HG03175 (cell line): ENCODE measurements around the gene HHIPL1.

Experiments used
- ATAC-seq: cut with Tn5 transposase; IDR thresholded peaks from one replicate; pipeline ENCODE4 v1.9.1; 2021; ENCODE audit warnings: mild to moderate bottlenecking, moderate library complexity; ENCODE audit not compliant: unreplicated experiment

HHIPL1 gene

GRCh38 chr14:99644723-99645544 is at the start of gene HHIPL1:
Gene HHIPL1, plus strand, starts transcription at chr14:99645129. Its CDS starts 79 bp downstream, at chr14:99645208.
- ATAC-seq: no peak

- ATAC-seq: no peak
Measured at GRCh38 chr14:99595524-99595923, 49.4 kb upstream of the HHIPL1 start.

DNA sequence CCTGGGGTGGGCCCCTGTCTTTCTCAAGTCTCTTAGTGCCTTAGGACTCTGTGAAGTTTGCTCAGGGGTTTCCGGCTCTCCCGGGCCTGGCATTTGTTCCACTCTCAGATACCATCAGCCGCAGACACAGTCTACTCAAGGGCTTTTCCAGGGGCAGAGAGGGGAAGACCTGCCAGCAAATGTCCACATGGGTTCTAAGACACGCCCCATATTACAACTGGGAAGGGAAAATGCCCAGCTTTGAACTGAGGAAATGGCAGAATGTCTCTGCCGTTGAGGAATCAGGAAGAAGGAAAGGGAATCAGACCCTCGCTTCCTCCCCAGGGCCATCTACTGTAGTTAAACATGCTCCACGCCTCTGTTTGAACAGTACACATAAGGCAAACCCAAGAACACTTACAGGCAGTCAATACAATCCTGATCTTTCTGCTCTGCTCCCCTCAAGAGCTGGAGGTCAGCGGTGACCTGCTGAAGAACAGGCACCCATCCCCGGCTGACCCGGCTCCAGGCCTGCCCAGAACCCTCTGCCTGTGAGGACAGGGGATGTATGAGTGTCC is 48.8 kb upstream of the HHIPL1 start:
- ATAC-seq: no peak

GRCh38 chr14:99596772-99597171 is 48.2 kb upstream of the HHIPL1 start:
- ATAC-seq: no peak

- ATAC-seq: no peak
Measured at GRCh38 chr14:99597911-99598600, 46.9 kb upstream of the HHIPL1 start.

- ATAC-seq: no peak
Measured at GRCh38 chr14:99598774-99599173, 46.2 kb upstream of the HHIPL1 start.

DNA sequence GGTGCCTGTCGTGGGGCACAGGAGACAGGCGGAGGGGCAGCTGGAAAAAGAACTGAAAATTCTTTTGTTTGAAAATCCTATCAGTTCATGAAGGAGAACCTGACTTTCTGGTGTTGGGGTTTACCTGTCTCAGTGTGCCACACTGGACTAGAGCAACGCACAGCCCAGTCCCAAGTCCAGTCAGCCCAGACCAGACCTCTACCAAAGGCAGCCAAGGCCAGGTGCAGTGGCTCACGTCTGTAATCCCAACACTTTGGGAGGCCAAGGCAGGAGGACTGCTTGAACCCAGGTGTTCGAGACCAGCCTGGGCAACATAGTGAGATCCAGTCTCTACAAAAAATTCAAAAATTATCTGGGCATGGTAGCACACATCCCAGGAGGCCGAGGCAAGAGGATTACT is 45.5 kb upstream of the HHIPL1 start:
- no peak for ATAC-seq

DNA sequence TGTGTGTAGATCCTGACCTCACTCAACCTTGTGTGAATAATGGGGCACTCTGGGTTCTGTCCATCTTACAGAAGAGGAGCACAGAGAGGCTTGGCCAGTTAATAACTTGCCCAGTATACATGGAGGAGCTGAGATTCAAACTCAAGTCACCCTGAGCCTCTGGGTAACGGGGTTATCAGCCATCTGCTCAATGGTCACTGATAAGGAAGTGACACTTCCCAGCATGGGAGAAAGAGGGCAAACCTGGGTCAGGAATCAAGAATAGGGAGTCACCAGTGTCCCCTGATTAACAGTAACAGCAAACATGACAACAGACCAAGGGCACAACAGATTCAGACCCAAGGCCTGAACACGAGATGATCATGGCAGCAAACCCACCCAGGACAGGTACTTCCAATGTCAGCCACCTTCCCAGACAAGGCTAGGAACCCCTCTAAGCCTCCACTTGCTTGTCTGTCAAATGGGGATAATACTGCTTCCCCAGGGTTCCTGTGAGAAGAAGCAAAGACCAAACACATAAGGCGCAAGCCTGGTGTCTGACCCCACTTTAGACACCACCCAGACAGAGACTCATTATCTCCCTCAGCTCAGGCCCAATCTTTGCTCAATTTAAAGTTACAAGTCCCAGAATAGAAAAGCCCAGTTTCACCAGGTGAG is 44.6 kb upstream of the HHIPL1 start:
- ATAC-seq: no peak

GRCh38 chr14:99601361-99601831 is 43.5 kb upstream of the HHIPL1 start:
- ATAC-seq: no peak

- no peak for ATAC-seq
Measured at GRCh38 chr14:99602054-99602787, 42.7 kb upstream of the HHIPL1 start.

DNA sequence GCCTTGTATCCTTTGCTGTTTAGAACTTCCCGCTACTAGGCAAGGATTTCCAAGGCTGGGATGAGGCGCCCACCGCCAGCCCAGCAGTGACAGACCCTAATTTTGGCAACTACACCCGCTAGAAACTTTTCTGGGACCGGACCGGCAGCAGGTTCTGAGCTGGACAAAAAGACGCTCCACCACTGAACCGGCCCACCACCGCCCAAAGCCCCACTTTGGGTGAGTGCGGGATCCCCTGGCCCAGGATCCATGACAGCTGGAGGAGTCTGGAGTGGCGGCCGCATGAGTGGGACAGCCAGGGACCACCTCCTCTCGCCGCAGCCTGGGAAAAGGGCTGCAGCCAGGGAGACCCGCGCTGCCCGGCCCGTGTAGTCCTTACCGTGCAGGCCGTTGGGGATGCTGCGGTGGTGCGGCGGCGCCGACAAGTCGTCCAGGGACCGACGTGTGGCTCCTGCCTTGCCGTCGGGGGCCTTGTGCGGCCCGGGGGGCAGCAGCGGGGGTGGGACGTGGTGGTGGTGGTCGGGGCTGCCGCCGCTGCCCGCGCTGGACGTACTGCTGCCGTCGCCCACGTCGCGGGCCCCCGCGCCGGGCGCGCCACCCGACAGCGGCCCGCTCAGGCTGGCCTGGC is 42.0 kb upstream of the HHIPL1 start:
- ATAC-seq: no peak

GRCh38 chr14:99603471-99604277 is 41.3 kb upstream of the HHIPL1 start, which contains the start of gene CCDC85C:
Gene CCDC85C, minus strand, starts transcription at chr14:99604207. Its CDS starts 248 bp downstream, at chr14:99603959.
- ATAC-seq: peak; percentile 6

GRCh38 chr14:99604278-99604765 is 40.6 kb upstream of the HHIPL1 start:
- ATAC-seq: peak; percentile 86

DNA sequence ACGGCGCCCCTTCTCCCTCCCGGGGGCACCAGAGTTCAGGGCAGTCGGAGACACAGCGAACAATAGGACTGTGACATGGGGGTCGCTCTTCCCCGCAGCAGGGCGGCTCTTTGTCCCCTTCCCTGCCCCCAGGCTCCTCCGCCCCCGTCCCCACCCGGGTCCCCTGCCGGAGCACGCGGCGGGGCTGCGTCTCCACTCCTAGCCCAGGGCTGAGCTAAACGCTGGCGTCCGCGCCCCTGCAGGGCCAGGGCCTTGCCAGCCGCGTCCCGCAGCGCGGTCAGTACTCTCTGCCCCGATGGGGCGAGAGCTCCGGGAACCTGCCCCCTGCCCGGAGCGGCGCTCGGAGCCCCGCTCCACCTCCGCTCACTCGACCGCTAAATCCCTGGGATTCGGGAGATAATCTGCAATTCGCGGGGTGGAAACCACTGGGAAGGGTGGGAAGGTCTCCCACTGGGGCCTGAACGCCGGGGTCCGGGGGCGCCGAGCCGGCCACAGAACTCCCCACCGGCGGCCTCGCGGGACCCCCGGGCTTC is 40.1 kb upstream of the HHIPL1 start:
- peak; percentile 20 for ATAC-seq

DNA sequence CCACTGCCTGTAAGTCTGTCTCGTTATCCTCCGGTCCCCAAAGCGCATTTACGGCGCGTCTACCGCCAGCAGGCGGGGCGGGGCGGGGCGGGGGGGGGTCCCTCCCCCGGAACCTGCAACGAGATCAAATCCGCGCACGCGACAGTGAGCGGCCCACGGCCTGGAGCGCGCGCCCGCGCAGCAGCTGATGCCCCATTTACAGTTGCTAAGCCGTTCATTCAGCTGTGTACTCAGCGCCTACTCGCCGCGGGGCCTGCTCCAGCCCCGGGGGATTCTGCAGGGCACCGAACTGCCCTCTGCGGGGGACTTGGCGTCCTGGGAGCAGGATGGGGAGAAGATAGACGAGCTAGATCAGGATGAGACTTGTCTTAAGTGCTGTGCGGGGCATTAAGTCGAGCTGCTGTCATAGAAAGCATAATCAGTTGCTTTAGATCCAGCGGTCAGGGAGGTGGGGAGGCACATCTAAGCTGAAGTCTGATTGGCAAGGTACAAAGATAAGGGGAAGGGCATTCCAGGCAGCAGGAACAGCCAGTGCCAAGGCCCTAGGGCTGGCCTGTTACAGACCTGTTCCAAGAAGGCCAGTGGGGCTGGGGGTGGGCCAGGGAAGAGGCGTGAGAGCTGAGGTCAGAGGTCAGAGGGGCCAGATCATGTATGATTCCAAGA is 39.5 kb upstream of the HHIPL1 start:
- peak; percentile 32 for ATAC-seq

GRCh38 chr14:99606359-99606758 is 38.6 kb upstream of the HHIPL1 start:
- ATAC-seq: no peak

GRCh38 chr14:99608591-99608990 is 36.3 kb upstream of the HHIPL1 start:
- ATAC-seq: no peak
